Neural progenitor cell (in vitro differentiated cells): ENCODE results near the gene SCP2D1.

Experiments used
- EZH2 ChIP-seq: fragments of 200-600 bp; sonication (generic); IDR thresholded peaks from 2 replicates; pipeline ENCODE4 v1.6.1; 2017; ENCODE audit warnings: antibody characterized with exemption, mild to moderate bottlenecking, moderate library complexity
- EZH2phosphoT487 ChIP-seq: fragments of 200-600 bp; sonication (generic); IDR thresholded peaks from 2 replicates; pipeline ENCODE4 v1.6.1; 2017; ENCODE audit warnings: antibody characterized with exemption
- TF ChIP-seq, protein P1 (sequence below): fragments of 200-600 bp; sonication (generic); IDR thresholded peaks from 2 replicates; pipeline ENCODE4 v1.5.1; 2017; ENCODE audit warnings: antibody characterized with exemption, mild to moderate bottlenecking

- TF ChIP-seq, protein P1, sequence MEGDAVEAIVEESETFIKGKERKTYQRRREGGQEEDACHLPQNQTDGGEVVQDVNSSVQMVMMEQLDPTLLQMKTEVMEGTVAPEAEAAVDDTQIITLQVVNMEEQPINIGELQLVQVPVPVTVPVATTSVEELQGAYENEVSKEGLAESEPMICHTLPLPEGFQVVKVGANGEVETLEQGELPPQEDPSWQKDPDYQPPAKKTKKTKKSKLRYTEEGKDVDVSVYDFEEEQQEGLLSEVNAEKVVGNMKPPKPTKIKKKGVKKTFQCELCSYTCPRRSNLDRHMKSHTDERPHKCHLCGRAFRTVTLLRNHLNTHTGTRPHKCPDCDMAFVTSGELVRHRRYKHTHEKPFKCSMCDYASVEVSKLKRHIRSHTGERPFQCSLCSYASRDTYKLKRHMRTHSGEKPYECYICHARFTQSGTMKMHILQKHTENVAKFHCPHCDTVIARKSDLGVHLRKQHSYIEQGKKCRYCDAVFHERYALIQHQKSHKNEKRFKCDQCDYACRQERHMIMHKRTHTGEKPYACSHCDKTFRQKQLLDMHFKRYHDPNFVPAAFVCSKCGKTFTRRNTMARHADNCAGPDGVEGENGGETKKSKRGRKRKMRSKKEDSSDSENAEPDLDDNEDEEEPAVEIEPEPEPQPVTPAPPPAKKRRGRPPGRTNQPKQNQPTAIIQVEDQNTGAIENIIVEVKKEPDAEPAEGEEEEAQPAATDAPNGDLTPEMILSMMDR = no peak
- TF ChIP-seq EZH2 (no peak), EZH2phosphoT487 (no peak)
Measured at GRCh38 chr20:18857640-18858039, 44.1 kb downstream of the SCP2D1 start.
